Transverse colon (tissue), 4 donors: ENCODE results near the gene HOXC13.

Experiments used
- CTCF ChIP-seq, 5 experiments: fragments of 200-600 bp in 3 of 5; fragments of 450-650 bp in 2 of 5; sonication (generic) in 3 of 5; IDR thresholded peaks; 1 replicate in 2 of 5; 2 replicates in 3 of 5; pipeline ENCODE4 v1.5.1; 2016 to 2017; ENCODE audit warnings: antibody characterized with exemption in 5 of 5, inconsistent platforms in 3 of 5, mild to moderate bottlenecking in 2 of 5, moderate library complexity in 1 of 5
- EP300 ChIP-seq: sonication (generic); formaldehyde crosslinking; IDR thresholded peaks from one replicate; pipeline ENCODE4 v1.6.1; 2017; ENCODE audit warnings: antibody characterized with exemption, low read depth
- POLR2A ChIP-seq: fragments of 450-650 bp; IDR thresholded peaks from one replicate; pipeline ENCODE4 v1.6.1; 2016; ENCODE audit warnings: antibody characterized with exemption, mild to moderate bottlenecking, moderate library complexity
- POLR2AphosphoS5 ChIP-seq, 3 donors: sonication (generic); formaldehyde crosslinking; IDR thresholded peaks; one replicate each; pipeline ENCODE4 v1.6.1; 2016; ENCODE audit warnings: antibody characterized with exemption in 3 of 3

- TF ChIP-seq POLR2A: no peak
- TF ChIP-seq CTCF (IDR thresholded peaks at IDR 0.05): no peak
- no peak for TF ChIP-seq POLR2AphosphoS5 (IDR thresholded peaks at IDR 0.05)
- no peak for TF ChIP-seq EP300
These were observed 56.4 kb downstream of the HOXC13 start for GRCh38 chr12:53995002-53995377.
